Measurements from ENCODE around the gene ZNF324B. TPM values are rescaled to one million over a fixed set of nuclear protein-coding genes. Genes with fewer than 3 reads are reported as not detected.
A peak's percentile ranks its signal among the peaks of the same experiment; 100 is the strongest.

Gene ZNF324B
- total and polyA plus RNA-seq, 9 donors, result 4.2 to 11.4 (median 8.3) TPM

DNA sequence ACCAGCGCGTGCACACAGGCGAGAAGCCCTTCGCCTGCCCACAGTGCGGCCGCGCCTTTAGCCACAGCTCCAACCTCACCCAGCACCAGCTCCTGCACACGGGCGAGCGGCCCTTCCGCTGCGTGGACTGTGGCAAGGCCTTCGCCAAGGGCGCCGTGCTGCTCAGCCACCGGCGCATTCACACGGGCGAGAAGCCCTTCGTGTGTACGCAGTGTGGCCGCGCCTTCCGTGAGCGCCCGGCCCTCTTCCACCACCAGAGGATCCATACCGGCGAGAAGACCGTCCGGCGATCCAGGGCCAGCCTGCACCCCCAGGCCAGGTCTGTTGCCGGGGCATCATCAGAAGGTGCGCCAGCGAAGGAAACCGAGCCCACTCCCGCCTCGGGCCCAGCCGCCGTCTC lies 20.3 kb downstream of the ZNF324B start:
- intact Hi-C loops (cut with DNase I), result no loop called here
- no peaks in the 10 kb centered on the region for H3K9me3 ChIP-seq
- WGBS, 3 donors, result 92% methylated on average over 34 to 39 of the region's 39 CpGs
- H3K36me3 ChIP-seq, result no peaks in the 10 kb centered on the region
- TF ChIP-seq EP300 (IDR thresholded peaks at IDR 0.05) (no peak), POLR2A (IDR thresholded peaks at IDR 0.05) (no peak)
- TF ChIP-seq, protein P1, sequence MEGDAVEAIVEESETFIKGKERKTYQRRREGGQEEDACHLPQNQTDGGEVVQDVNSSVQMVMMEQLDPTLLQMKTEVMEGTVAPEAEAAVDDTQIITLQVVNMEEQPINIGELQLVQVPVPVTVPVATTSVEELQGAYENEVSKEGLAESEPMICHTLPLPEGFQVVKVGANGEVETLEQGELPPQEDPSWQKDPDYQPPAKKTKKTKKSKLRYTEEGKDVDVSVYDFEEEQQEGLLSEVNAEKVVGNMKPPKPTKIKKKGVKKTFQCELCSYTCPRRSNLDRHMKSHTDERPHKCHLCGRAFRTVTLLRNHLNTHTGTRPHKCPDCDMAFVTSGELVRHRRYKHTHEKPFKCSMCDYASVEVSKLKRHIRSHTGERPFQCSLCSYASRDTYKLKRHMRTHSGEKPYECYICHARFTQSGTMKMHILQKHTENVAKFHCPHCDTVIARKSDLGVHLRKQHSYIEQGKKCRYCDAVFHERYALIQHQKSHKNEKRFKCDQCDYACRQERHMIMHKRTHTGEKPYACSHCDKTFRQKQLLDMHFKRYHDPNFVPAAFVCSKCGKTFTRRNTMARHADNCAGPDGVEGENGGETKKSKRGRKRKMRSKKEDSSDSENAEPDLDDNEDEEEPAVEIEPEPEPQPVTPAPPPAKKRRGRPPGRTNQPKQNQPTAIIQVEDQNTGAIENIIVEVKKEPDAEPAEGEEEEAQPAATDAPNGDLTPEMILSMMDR (IDR thresholded peaks at IDR 0.05), result no peak
- H3K27ac ChIP-seq, result no peak overlapping the region
- H3K4me1 ChIP-seq (ENCODE audit: insufficient read depth), result peaks cover 9% of the 10 kb centered on the region
- DNase-seq, result no peak
- no peak overlapping the region for H3K4me3 ChIP-seq
- H3K27me3 ChIP-seq, result no peaks in the 10 kb centered on the region

DNA sequence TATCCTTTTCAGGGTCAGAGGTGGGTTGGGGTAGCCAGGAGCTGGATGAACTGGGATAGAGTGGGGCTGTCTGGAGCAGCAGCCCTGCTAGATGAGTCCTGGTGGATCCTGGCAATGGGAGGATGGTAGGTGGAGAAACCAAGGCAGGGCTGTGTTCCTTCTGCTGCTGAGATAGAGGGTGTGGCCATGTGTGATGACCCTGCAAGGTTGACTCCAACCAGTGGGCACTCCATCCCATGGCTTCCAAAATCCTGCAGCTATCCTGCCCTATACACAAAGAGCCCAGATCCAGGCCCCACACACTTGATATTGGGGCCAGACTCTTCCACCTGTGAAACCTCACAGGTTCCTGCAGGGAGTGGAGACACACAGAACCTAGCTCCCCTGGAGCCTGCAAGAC lies 22.4 kb downstream of the ZNF324B start:
- no peaks in the 10 kb centered on the region for H3K36me3 ChIP-seq
- H3K27ac ChIP-seq, result no peak overlapping the region
- H3K9me3 ChIP-seq, result no peaks in the 10 kb centered on the region
- peaks cover 6% of the 10 kb centered on the region for H3K4me1 ChIP-seq (ENCODE audit: insufficient read depth)
- intact Hi-C loops (cut with DNase I), result no loop called here
- TF ChIP-seq, protein P1 (IDR thresholded peaks at IDR 0.05), result no peak
- no peak for TF ChIP-seq EP300 (IDR thresholded peaks at IDR 0.05)
- TF ChIP-seq POLR2A (IDR thresholded peaks at IDR 0.05), result no peak
- DNase-seq, result no peak
- H3K4me3 ChIP-seq, result no peak overlapping the region
- no peaks in the 10 kb centered on the region for H3K27me3 ChIP-seq

DNA sequence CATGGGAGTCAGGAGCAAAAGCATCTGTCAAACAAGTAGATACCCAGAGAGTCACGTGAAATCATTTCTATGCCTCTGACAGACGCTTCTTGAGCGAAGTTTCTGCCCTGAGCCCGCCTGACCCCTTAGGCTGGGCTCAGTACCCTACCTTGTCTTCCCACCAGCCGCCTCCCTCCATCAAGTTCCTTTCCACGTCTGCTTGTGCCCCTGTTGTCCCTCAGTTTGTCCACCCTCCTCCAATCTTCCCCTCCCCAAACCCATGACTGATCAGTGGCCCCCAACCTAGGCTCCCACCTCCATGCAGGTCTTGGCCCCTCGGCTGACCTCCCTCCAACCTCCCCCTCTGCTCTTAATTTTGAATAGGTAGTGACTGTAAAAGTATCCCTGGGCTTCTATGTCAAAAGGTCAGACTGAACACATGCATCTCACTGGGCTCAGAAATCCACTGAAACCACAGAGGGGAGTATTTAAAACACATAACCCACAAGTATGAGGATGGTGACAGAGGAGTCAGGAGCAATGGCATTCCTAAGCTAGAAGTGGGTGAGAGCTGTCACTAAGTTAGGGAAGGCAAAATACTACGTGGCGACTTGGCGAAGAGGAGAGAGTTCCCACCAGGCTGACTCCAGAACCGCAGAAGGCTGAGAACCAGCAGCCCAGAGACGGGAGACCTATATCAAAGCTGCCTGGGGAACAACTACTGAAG lies 23.0 kb downstream of the ZNF324B start:
- H3K36me3 ChIP-seq, result no peaks in the 10 kb centered on the region
- H3K27me3 ChIP-seq, result no peaks in the 10 kb centered on the region
- 72 to 79% (median 75%) methylated on average over 12 of the region's 12 CpGs for WGBS, 3 donors
- H3K4me3 ChIP-seq, result no peak overlapping the region
- intact Hi-C loops (cut with DNase I), result no loop called here
- no peaks in the 10 kb centered on the region for H3K9me3 ChIP-seq
- no peak for DNase-seq
- peak overlapping the region in 1 of 2 donors; percentile 20 for H3K27ac ChIP-seq
- no peak for TF ChIP-seq POLR2A (IDR thresholded peaks at IDR 0.05)
- TF ChIP-seq, protein P1 (IDR thresholded peaks at IDR 0.05), result no peak
- TF ChIP-seq EP300 (IDR thresholded peaks at IDR 0.05), result no peak
- peaks cover 6% of the 10 kb centered on the region for H3K4me1 ChIP-seq (ENCODE audit: insufficient read depth)

DNA sequence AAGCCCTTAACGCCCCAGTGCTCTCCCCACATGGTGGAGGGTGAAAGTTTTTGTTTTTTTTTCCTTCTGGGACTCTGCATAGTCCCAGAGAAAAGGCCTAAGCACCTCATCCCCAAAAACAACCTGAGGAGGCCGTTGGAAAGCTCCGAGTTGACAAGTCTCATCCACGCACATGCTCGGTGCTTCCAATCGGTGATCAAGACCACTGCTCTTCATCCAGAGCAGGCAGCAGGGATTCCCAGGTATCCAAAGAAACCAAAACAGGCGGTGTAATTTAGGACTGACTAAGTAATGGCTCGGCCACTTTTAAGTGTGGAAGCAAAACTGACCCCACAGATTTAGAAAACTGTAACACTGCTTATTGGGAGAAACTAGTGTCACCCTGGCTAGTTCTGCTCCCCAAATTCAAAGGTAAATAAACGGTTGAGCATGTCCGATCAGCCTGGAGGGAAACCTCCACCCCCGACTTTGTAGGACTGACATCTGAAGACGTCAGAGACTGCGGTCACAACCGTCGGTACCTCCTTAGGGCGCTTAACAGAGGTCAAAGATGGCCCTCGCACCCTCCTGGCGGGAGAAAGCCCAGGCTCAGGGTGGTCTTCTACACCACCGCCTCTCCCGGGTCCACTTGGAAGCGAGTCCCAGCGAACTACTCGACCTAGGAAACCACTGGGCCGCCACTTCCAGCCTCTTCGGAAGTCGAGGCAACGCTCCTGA lies 23.7 kb downstream of the ZNF324B start:
- Histone ChIP-seq H3K36me3 (no peaks in the 10 kb centered on the region), H3K27ac (peak overlapping the region; percentile 73 to 91), H3K4me3 (peak overlapping the region; percentile 70), H3K4me1 (ENCODE audit: insufficient read depth) (peaks cover 6% of the 10 kb centered on the region), H3K27me3 (no peaks in the 10 kb centered on the region), H3K9me3 (no peaks in the 10 kb centered on the region)
- DNase-seq, result no peak
- TF ChIP-seq POLR2A (IDR thresholded peaks at IDR 0.05), result no peak
- TF ChIP-seq, protein P1 (IDR thresholded peaks at IDR 0.05), result no peak
- WGBS, 3 donors, result 13 to 17% (median 16%) methylated on average over 21 to 27 of the region's 27 CpGs
- intact Hi-C loops (cut with DNase I), result no loop called here

Data from ovary (tissue), 9 donors.